CD14-positive monocyte (primary cell): ENCODE measurements around the gene THSD4. TPM values are rescaled to one million over a fixed set of nuclear protein-coding genes. Genes with fewer than 3 reads are reported as not detected.

ENCODE experiments used
- DNase-seq, 3 donors: peaks; one replicate each; pipeline ENCODE4 v3.0.0-alpha.2; 2011 to 2022
- H2AFZ ChIP-seq: 2 replicates; pipeline ENCODE4 v1.6.0; 2012; ENCODE audit warnings: mild to moderate bottlenecking, low read depth, low read length, inconsistent platforms; ENCODE audit not compliant: insufficient read depth, poor library complexity, severe bottlenecking
- H3K27ac ChIP-seq, 2 donors: 1 replicate in 1 of 2; 2 replicates in 1 of 2; pipeline ENCODE4 v1.5.1; 2012 to 2013; ENCODE audit warnings: low read length in 2 of 2, control low read depth in 1 of 2, inconsistent platforms in 1 of 2, low read depth in 1 of 2, mild to moderate bottlenecking in 1 of 2
- H3K27me3 ChIP-seq, 2 donors: one replicate each; pipeline versions ENCODE4 v1.6.0 to v1.6.1; 2011 to 2013; ENCODE audit warnings: low read length in 2 of 2; ENCODE audit not compliant: control insufficient read depth in 2 of 2, insufficient read depth in 2 of 2
- H3K36me3 ChIP-seq, 2 donors: replicated peaks in 1 of 2; 1 replicate in 1 of 2; 2 replicates in 1 of 2; pipeline versions ENCODE4 v1.5.1 to v1.6.1; 2012 to 2013; ENCODE audit warnings: low read length in 2 of 2, control low read depth in 1 of 2, inconsistent platforms in 1 of 2, mild to moderate bottlenecking in 1 of 2; ENCODE audit not compliant: insufficient read depth in 2 of 2, control insufficient read depth in 1 of 2
- H3K4me1 ChIP-seq, 2 donors: 1 replicate in 1 of 2; 2 replicates in 1 of 2; pipeline versions ENCODE4 v1.5.1 to v1.6.1; 2012 to 2013; ENCODE audit warnings: low read length in 2 of 2, control low read depth in 1 of 2, inconsistent platforms in 1 of 2, mild to moderate bottlenecking in 1 of 2, moderate library complexity in 1 of 2; ENCODE audit not compliant: insufficient read depth in 2 of 2, control insufficient read depth in 1 of 2
- H3K4me2 ChIP-seq: replicated peaks from 2 replicates; pipeline ENCODE3; 2012; ENCODE audit warnings: low read length, moderate library complexity, mild to moderate bottlenecking; ENCODE audit not compliant: poor library complexity, severe bottlenecking; ENCODE audit errors: extremely low read depth
- H3K4me3 ChIP-seq, 3 experiments: fragments of 200-600 bp in 1 of 3; sonication (generic) in 1 of 3; replicated peaks in 1 of 3; 1 replicate in 2 of 3; 2 replicates in 1 of 3; pipeline ENCODE4 v1.5.1; 2011 to 2013; ENCODE audit warnings: low read length in 3 of 3, mild to moderate bottlenecking in 3 of 3, control low read depth in 2 of 3, low read depth in 2 of 3, inconsistent platforms in 1 of 3, moderate library complexity in 1 of 3
- H3K79me2 ChIP-seq: 2 replicates; pipeline ENCODE4 v1.6.0; 2012; ENCODE audit warnings: mild to moderate bottlenecking, control low read depth, inconsistent platforms, low read length, moderate library complexity; ENCODE audit not compliant: insufficient read depth
- H3K9ac ChIP-seq: 2 replicates; pipeline ENCODE4 v1.6.0; 2017; ENCODE audit warnings: low read length, mild to moderate bottlenecking; ENCODE audit not compliant: insufficient read depth, poor library complexity, severe bottlenecking
- H3K9me3 ChIP-seq, 2 donors: replicated peaks in 1 of 2; 1 replicate in 1 of 2; 2 replicates in 1 of 2; pipeline versions ENCODE4 v1.5.1 to v1.6.1; 2012 to 2013; ENCODE audit warnings: low read length in 2 of 2, control low read depth in 1 of 2; ENCODE audit not compliant: control insufficient read depth in 1 of 2, insufficient read depth in 1 of 2
- H4K20me1 ChIP-seq: 2 replicates; pipeline ENCODE4 v1.6.0; 2012; ENCODE audit warnings: mild to moderate bottlenecking, low read length, control low read depth, moderate library complexity; ENCODE audit not compliant: insufficient read depth
- H3K27ac Mint-ChIP-seq, 7 donors: one replicate each; pipeline ENCODE4 v1.8.0; 2020; ENCODE audit warnings: mild to moderate bottlenecking in 7 of 7, mixed read lengths in 7 of 7, moderate library complexity in 6 of 7, inconsistent platforms in 2 of 7
- H3K27me3 Mint-ChIP-seq, 3 donors: one replicate each; pipeline ENCODE4 v1.8.0; 2021 to 2022; ENCODE audit warnings: low read depth in 3 of 3, mild to moderate bottlenecking in 3 of 3, mixed read lengths in 3 of 3, moderate library complexity in 3 of 3, inconsistent platforms in 1 of 3
- H3K36me3 Mint-ChIP-seq, 2 donors: one replicate each; pipeline ENCODE4 v1.8.0; 2020; ENCODE audit warnings: mixed read lengths in 2 of 2, inconsistent platforms in 1 of 2, mild to moderate bottlenecking in 1 of 2
- H3K4me1 Mint-ChIP-seq: one replicate; pipeline ENCODE4 v1.8.0; 2020; ENCODE audit warnings: mild to moderate bottlenecking, mixed read lengths
- H3K4me3 Mint-ChIP-seq, 2 donors: one replicate each; pipeline ENCODE4 v1.8.0; 2020; ENCODE audit warnings: mild to moderate bottlenecking in 2 of 2, mixed read lengths in 2 of 2, moderate library complexity in 1 of 2
- H3K9me3 Mint-ChIP-seq, 7 donors: one replicate each; pipeline ENCODE4 v1.8.0; 2020 to 2022; ENCODE audit warnings: mixed read lengths in 7 of 7, mild to moderate bottlenecking in 6 of 7, moderate library complexity in 6 of 7, inconsistent platforms in 2 of 7
- WGBS: methylation state at CpG from one replicate; pipeline ENCODE4 v1.1.5; 2013; ENCODE audit warnings: missing lambda C conversion rate; ENCODE audit not compliant: insufficient coverage; 5-methylcytosine and 5-hydroxymethylcytosine counted together
- intact Hi-C, 2 donors: fragments of 100-400 bp; cut with micrococcal nuclease; formaldehyde crosslinking; loops; one replicate each; pipeline versions ENCODE4 v1.15.0 to v1.15.1; 2023
- polyA plus RNA-seq, 3 donors: library from polyadenylated mRNA; depleted of rRNA in 1 of 3; unstranded in 2 of 3; stranded (reverse) in 1 of 3; fragments of 300-500 nt in 2 of 3; fragments of >200 nt in 1 of 3; fragmentation: Illumina TruSeq in 2 of 3; gene quantifications; 1 replicate in 2 of 3; 2 replicates in 1 of 3; pipeline ENCODE4 v1.2.3, GENCODE V29; 2012 to 2021
- TF ChIP-seq, protein P1 (sequence below): fragments of 200-600 bp; IDR thresholded peaks from one replicate; pipeline ENCODE4 v1.8.0; 2022; ENCODE audit warnings: antibody characterized with exemption, mild to moderate bottlenecking

Gene THSD4
- polyA plus RNA-seq, 3 donors = not detected

DNA sequence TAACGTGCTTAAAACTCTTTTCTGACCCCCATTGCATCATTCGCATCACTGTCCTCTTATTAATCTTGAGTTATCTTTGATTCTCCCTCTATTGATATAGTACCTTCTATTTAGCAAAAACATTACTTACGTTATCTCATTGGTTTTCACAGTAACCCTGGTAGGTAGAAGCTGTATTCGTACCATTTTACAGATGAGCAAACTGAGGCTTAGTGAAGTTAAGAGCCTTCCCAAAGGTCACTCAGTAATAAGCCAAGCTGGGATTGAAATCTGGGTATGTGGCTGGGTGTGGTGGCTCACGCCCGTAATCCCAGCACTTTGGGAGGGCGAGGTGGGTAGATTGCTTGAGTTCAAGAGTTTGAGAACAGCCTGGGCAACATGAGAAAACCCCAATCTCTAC lies 244.0 kb downstream of the THSD4 start:
- TF ChIP-seq, protein P1, sequence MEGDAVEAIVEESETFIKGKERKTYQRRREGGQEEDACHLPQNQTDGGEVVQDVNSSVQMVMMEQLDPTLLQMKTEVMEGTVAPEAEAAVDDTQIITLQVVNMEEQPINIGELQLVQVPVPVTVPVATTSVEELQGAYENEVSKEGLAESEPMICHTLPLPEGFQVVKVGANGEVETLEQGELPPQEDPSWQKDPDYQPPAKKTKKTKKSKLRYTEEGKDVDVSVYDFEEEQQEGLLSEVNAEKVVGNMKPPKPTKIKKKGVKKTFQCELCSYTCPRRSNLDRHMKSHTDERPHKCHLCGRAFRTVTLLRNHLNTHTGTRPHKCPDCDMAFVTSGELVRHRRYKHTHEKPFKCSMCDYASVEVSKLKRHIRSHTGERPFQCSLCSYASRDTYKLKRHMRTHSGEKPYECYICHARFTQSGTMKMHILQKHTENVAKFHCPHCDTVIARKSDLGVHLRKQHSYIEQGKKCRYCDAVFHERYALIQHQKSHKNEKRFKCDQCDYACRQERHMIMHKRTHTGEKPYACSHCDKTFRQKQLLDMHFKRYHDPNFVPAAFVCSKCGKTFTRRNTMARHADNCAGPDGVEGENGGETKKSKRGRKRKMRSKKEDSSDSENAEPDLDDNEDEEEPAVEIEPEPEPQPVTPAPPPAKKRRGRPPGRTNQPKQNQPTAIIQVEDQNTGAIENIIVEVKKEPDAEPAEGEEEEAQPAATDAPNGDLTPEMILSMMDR = no peak
- peaks cover 0 to 5% (median 0%) of the 10 kb centered on the region in 7 donors for H3K9me3 Mint-ChIP-seq
- H3K27me3 Mint-ChIP-seq = peaks cover 0 to 12% (median 0%) of the 10 kb centered on the region in 3 donors
- Histone ChIP-seq H3K4me3 (no peak overlapping the region), H3K4me1 (no peaks in the 10 kb centered on the region), H3K4me2 (no peak overlapping the region), H3K9ac (no peak overlapping the region), H3K27me3 (no peaks in the 10 kb centered on the region), H3K79me2 (no peaks in the 10 kb centered on the region), H4K20me1 (no peaks in the 10 kb centered on the region), H3K27ac (no peak overlapping the region), H3K9me3 (no peaks in the 10 kb centered on the region), H3K36me3 (no peaks in the 10 kb centered on the region), H2AFZ (no peak overlapping the region)
- no peaks in the 10 kb centered on the region for H3K4me1 Mint-ChIP-seq
- DNase-seq = no peak
- WGBS = 100% methylated on average over 1 of the region's 7 CpGs
- intact Hi-C loops = no loop called here
- no peak overlapping the region for H3K27ac Mint-ChIP-seq
- no peak overlapping the region for H3K4me3 Mint-ChIP-seq
- no peaks in the 10 kb centered on the region for H3K36me3 Mint-ChIP-seq

DNA sequence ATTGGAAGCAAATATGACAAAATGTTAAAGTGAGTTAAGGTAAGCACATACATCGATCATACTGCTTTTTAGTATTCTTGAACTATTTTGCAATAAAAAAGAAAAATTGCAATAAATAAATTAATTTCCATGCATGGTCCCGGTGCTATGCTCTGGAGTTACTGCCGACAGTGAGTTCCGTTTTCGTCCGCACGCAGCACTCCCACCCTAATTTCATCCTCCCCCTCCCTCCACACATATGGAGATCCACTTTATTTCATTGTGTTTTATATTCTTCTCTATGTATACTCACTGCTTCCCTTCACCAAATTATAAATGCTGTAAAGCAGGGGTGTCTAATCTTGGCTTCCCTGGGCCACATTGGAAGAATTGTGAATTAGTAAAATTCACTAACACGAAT lies 247.3 kb downstream of the THSD4 start:
- DNase-seq = no peak
- H3K27ac Mint-ChIP-seq = no peak overlapping the region
- H3K27me3 ChIP-seq = no peaks in the 10 kb centered on the region
- no peaks in the 10 kb centered on the region for H3K79me2 ChIP-seq
- peaks cover 0 to 5% (median 2%) of the 10 kb centered on the region in 7 donors for H3K9me3 Mint-ChIP-seq
- no peaks in the 10 kb centered on the region for H3K9me3 ChIP-seq
- H3K4me3 ChIP-seq = no peak overlapping the region
- no peaks in the 10 kb centered on the region for H3K36me3 Mint-ChIP-seq
- intact Hi-C loops = no loop called here
- TF ChIP-seq, protein P1 = no peak
- H4K20me1 ChIP-seq = no peaks in the 10 kb centered on the region
- WGBS = no CpG with 5 or more reads among the region's 8 CpGs
- H3K27ac ChIP-seq = no peak overlapping the region
- H3K27me3 Mint-ChIP-seq = peaks cover 2 to 8% (median 4%) of the 10 kb centered on the region in 3 donors
- no peaks in the 10 kb centered on the region for H3K4me1 Mint-ChIP-seq
- H3K36me3 ChIP-seq = no peaks in the 10 kb centered on the region
- no peak overlapping the region for H3K4me2 ChIP-seq
- H3K4me1 ChIP-seq = no peaks in the 10 kb centered on the region
- H2AFZ ChIP-seq = no peak overlapping the region
- H3K4me3 Mint-ChIP-seq = no peak overlapping the region
- H3K9ac ChIP-seq = no peak overlapping the region
